ENCODE data around the gene AHSA1. TPM values are rescaled to one million over a fixed set of nuclear protein-coding genes. Genes with fewer than 3 reads are reported as not detected.

The AHSA1 gene
- total RNA-seq, 1 experiment from 2014 or later = 674 TPM

- intact Hi-C loops (cut with micrococcal nuclease; ENCODE audit: unreplicated experiment) = no loop called here
- Histone ChIP-seq H3K79me2 (ENCODE audit: low read depth) (no peaks in the 10 kb centered on the region), H3K4me3 (no peak overlapping the region), H3K36me3 (ENCODE audit: low read depth) (peaks cover 4% of the 10 kb centered on the region), H3K9me3 (ENCODE audit: insufficient read depth, low read depth) (no peaks in the 10 kb centered on the region), H3K4me2 (no peak overlapping the region), H3K4me1 (replicated peaks; ENCODE audit: insufficient read depth) (peaks cover 5% of the 10 kb centered on the region), H4K20me1 (ENCODE audit: insufficient read depth) (no peaks in the 10 kb centered on the region), H3F3A (ENCODE audit: insufficient read depth, low read depth) (peaks cover 14% of the 10 kb centered on the region; the same call in 1 of the 2 replicates), H3K27ac (no peak overlapping the region), H2AFZ (no peak overlapping the region), H3K9me2 (ENCODE audit: insufficient read depth) (no peaks in the 10 kb centered on the region), H3K27me3 (ENCODE audit: insufficient read depth, low read depth) (no peaks in the 10 kb centered on the region)
- ChIA-PET CTCF (no interaction called here), POLR2A (ENCODE audit: unreplicated experiment) (no interaction called here)
- TF ChIP-seq CTCF (conservative IDR thresholded peaks at IDR 0.05) (no peak), EZH2 (IDR thresholded peaks at IDR 0.05; ENCODE audit: low read depth) (no peak)
- DNase-seq = no peak
- BruUV-seq (replicated peaks) = no TSS peak
Observed at GRCh38 chr14:77503138-77503537, 45.2 kb downstream of the AHSA1 start.

- H3F3A ChIP-seq (ENCODE audit: insufficient read depth, low read depth) = peaks cover 33% of the 10 kb centered on the region
- no peaks in the 10 kb centered on the region for H3K9me3 ChIP-seq (ENCODE audit: insufficient read depth, low read depth)
- intact Hi-C loops (cut with micrococcal nuclease; ENCODE audit: unreplicated experiment) = no loop called here
- H3K4me1 ChIP-seq (replicated peaks; ENCODE audit: insufficient read depth) = peaks cover 22% of the 10 kb centered on the region
- no peaks in the 10 kb centered on the region for H4K20me1 ChIP-seq (ENCODE audit: insufficient read depth)
- H3K27me3 ChIP-seq (ENCODE audit: insufficient read depth, low read depth) = no peaks in the 10 kb centered on the region
- no peaks in the 10 kb centered on the region for H3K79me2 ChIP-seq (ENCODE audit: low read depth)
- H3K4me3 ChIP-seq = no peak overlapping the region
- DNase-seq = no peak
- no peak overlapping the region for H3K4me2 ChIP-seq
- BruUV-seq (replicated peaks) = no TSS peak
- H3K27ac ChIP-seq = no peak overlapping the region
- peaks cover 9% of the 10 kb centered on the region for H3K36me3 ChIP-seq (ENCODE audit: low read depth)
- ChIA-PET CTCF (no interaction called here), POLR2A (ENCODE audit: unreplicated experiment) (no interaction called here)
- no peak overlapping the region for H2AFZ ChIP-seq
- TF ChIP-seq EZH2 (IDR thresholded peaks at IDR 0.05; ENCODE audit: low read depth) = no peak
- no peak for TF ChIP-seq CTCF (conservative IDR thresholded peaks at IDR 0.05)
- no peaks in the 10 kb centered on the region for H3K9me2 ChIP-seq (ENCODE audit: insufficient read depth)
Observed at GRCh38 chr14:77505031-77505430, 47.1 kb downstream of the AHSA1 start.

DNA sequence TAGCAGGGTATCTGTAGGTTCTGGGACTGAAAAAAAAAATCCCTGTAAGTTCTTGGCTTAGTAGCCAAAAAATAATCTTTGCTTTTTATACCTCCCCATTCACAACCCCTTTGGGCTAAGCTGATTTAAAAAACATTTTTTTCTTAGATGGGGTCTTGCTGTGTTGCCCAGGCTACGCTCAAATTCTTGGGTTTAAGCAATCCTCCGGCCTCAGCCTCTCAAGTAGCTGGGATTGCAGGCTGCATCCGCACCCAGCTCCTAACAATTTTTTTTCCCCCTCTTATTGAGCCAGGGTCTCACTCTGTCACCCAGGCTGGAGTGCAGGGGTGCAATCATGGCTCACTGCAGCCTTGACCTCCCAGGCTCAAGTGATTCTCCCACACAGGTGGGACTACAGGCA lies 49.9 kb downstream of the AHSA1 start:
- BruUV-seq (replicated peaks) = no TSS peak
- Histone ChIP-seq H4K20me1 (ENCODE audit: insufficient read depth) (no peaks in the 10 kb centered on the region), H2AFZ (no peak overlapping the region), H3K79me2 (ENCODE audit: low read depth) (no peaks in the 10 kb centered on the region), H3K9me3 (ENCODE audit: insufficient read depth, low read depth) (no peaks in the 10 kb centered on the region), H3K4me1 (replicated peaks; ENCODE audit: insufficient read depth) (peaks cover 22% of the 10 kb centered on the region), H3K4me2 (peak overlapping the region; percentile 17), H3K36me3 (ENCODE audit: low read depth) (peaks cover 29% of the 10 kb centered on the region), H3K27me3 (ENCODE audit: insufficient read depth, low read depth) (no peaks in the 10 kb centered on the region), H3K4me3 (no peak overlapping the region), H3K9me2 (ENCODE audit: insufficient read depth) (no peaks in the 10 kb centered on the region), H3K27ac (peak overlapping the region; percentile 63), H3F3A (ENCODE audit: insufficient read depth, low read depth) (peaks cover 46% of the 10 kb centered on the region)
- intact Hi-C loops (cut with micrococcal nuclease; ENCODE audit: unreplicated experiment) = no loop called here
- ChIA-PET CTCF (no interaction called here), POLR2A (ENCODE audit: unreplicated experiment) (interaction anchor here (0.7 kb wide), 1 partner anchor 26 kb away, joined by 4 read pairs; no protein-coding TSS in a partner anchor)
- TF ChIP-seq EZH2 (IDR thresholded peaks at IDR 0.05; ENCODE audit: low read depth) (no peak), CTCF (conservative IDR thresholded peaks at IDR 0.05) (no peak)
- DNase-seq = no peak
